Measurements from ENCODE around the gene CSH1.
"Not testable (repeated sequence)": the region's sequence is repeated elsewhere in the genome, so short reads cannot be mapped to it uniquely, and the experiment has no call there.

CSH1 gene

GRCh38 chr17:63928966-63929695, 32.8 kb upstream of the CSH1 start:
- no peak for DNase-seq (ENCODE audit: low spot score)

GRCh38 chr17:63928172-63928666, 31.8 kb upstream of the CSH1 start:
- DNase-seq (ENCODE audit: low spot score) = no peak

GRCh38 chr17:63927464-63928171, 31.2 kb upstream of the CSH1 start:
- DNase-seq (ENCODE audit: low spot score) = no peak

GRCh38 chr17:63926164-63926563, 29.8 kb upstream of the CSH1 start:
- no peak for DNase-seq (ENCODE audit: low spot score)

GRCh38 chr17:63925615-63926014, 29.2 kb upstream of the CSH1 start:
- peak; percentile 34 for DNase-seq (ENCODE audit: low spot score)

- not testable (repeated sequence) for DNase-seq (ENCODE audit: low spot score)
Measured at GRCh38 chr17:63922402-63922801, 26.0 kb upstream of the CSH1 start.

GRCh38 chr17:63920779-63921178, 24.4 kb upstream of the CSH1 start:
- DNase-seq (ENCODE audit: low spot score) = not testable (repeated sequence)

GRCh38 chr17:63920050-63920449, 23.7 kb upstream of the CSH1 start:
- DNase-seq (ENCODE audit: low spot score) = not testable (repeated sequence)

GRCh38 chr17:63919311-63919723, 22.9 kb upstream of the CSH1 start:
- peak; percentile 88 for DNase-seq (ENCODE audit: low spot score)

GRCh38 chr17:63918789-63919305, 22.5 kb upstream of the CSH1 start, which contains the start of gene GH1:
TSS of gene GH1 (minus strand) at chr17:63918839. CDS start at chr17:63918776, 63 bp downstream.
- not testable (repeated sequence) for DNase-seq (ENCODE audit: low spot score)

GRCh38 chr17:63918305-63918704, 21.9 kb upstream of the CSH1 start:
- DNase-seq (ENCODE audit: low spot score) = no peak

- DNase-seq (ENCODE audit: low spot score) = no peak
Measured at GRCh38 chr17:63917646-63918045, 21.3 kb upstream of the CSH1 start.

- not testable (repeated sequence) for DNase-seq (ENCODE audit: low spot score)
Measured at GRCh38 chr17:63917206-63917605, 20.8 kb upstream of the CSH1 start.

- no peak for DNase-seq (ENCODE audit: low spot score)
Measured at GRCh38 chr17:63916566-63917185, 20.3 kb upstream of the CSH1 start.

- DNase-seq (ENCODE audit: low spot score) = not testable (repeated sequence)
Measured at GRCh38 chr17:63915753-63916152, 19.4 kb upstream of the CSH1 start.

- no peak for DNase-seq (ENCODE audit: low spot score)
Measured at GRCh38 chr17:63914471-63914870, 18.1 kb upstream of the CSH1 start.

- DNase-seq (ENCODE audit: low spot score) = peak; percentile 85
Measured at GRCh38 chr17:63911657-63912100, 15.3 kb upstream of the CSH1 start.

- DNase-seq (ENCODE audit: low spot score) = no peak
Measured at GRCh38 chr17:63911041-63911635, 14.8 kb upstream of the CSH1 start, which contains the start of gene CSHL1. TSS of gene CSHL1 (minus strand) at chr17:63911258. CDS start at chr17:63911196, 62 bp downstream.

GRCh38 chr17:63910096-63910495, 13.7 kb upstream of the CSH1 start:
- no peak for DNase-seq (ENCODE audit: low spot score)

- not testable (repeated sequence) for DNase-seq (ENCODE audit: low spot score)
Measured at GRCh38 chr17:63909586-63909985, 13.2 kb upstream of the CSH1 start.

GRCh38 chr17:63907161-63907778, 10.9 kb upstream of the CSH1 start:
- peak; percentile 51 for DNase-seq (ENCODE audit: low spot score)

Measured in D341Med (cell line).